GM12892 (cell line): ENCODE results near the gene ZNF407.

ENCODE experiments used
- POLR2A ChIP-seq: IDR thresholded peaks from 2 replicates; pipeline ENCODE4 v1.6.1; 2011; ENCODE audit warnings: low read depth, low read length, control low read depth
- POLR2AphosphoS5 ChIP-seq: IDR thresholded peaks from 2 replicates; pipeline ENCODE4 v1.6.1; 2011; ENCODE audit warnings: low read depth, low read length, control low read depth
- TAF1 ChIP-seq: IDR thresholded peaks from 2 replicates; pipeline ENCODE4 v1.6.1; 2011; ENCODE audit warnings: low read depth, mild to moderate bottlenecking, control low read depth, low read length, borderline replicate concordance

- TF ChIP-seq POLR2AphosphoS5 (no peak), POLR2A (no peak), TAF1 (no peak)
Observed at GRCh38 chr18:74630804-74631203, 33.1 kb downstream of the ZNF407 start.
